ENCODE results near the gene DCXR. TPM values are rescaled to one million over a fixed set of nuclear protein-coding genes. Genes with fewer than 3 reads are reported as not detected.

DCXR gene
- total and polyA plus RNA-seq, 2 donors (not counting 1 experiment from before 2014, with no cell fraction given) = 63.9 to 143 TPM

GRCh38 chr17:82035488-82035887 lies 2.0 kb downstream of the DCXR start:
- no peak overlapping the region for H3K27ac ChIP-seq (ENCODE audit: low read length in 2 of 2)
- TF ChIP-seq EZH2 (IDR thresholded peaks at IDR 0.05; ENCODE audit: borderline replicate concordance, insufficient read depth, low read depth, low read length, poor library complexity, severe bottlenecking) (no peak), CTCF (IDR thresholded peaks at IDR 0.05) (no peak)
- ATAC-seq (ENCODE audit: low read depth) = no peak
- no peak overlapping the region for H2AFZ ChIP-seq (ENCODE audit: insufficient read depth, low read depth, low read length, poor library complexity, severe bottlenecking)
- Mint-ChIP-seq H3K4me3 (peak overlapping the region; percentile 90), H3K4me1 (peaks cover 25% of the 10 kb centered on the region), H3K27me3 (no peaks in the 10 kb centered on the region), H3K9me3 (ENCODE audit: insufficient read depth) (no peaks in the 10 kb centered on the region), H3K27ac (peak overlapping the region; percentile 7)
- H3K9me3 ChIP-seq (ENCODE audit: control extremely low read depth in 1 of 3, control insufficient read depth in 2 of 3, insufficient read depth in 1 of 3, low read length in 2 of 3) = peaks cover 0 to 7% (median 0%) of the 10 kb centered on the region in 3 donors
- peaks cover 22 to 31% of the 10 kb centered on the region in 2 donors for H3K4me1 ChIP-seq (ENCODE audit: control insufficient read depth in 2 of 2, insufficient read depth in 2 of 2, low read length in 2 of 2)
- H3K27me3 ChIP-seq (replicated peaks in 1 of 4; ENCODE audit: control extremely low read depth in 1 of 4, control insufficient read depth in 3 of 4, insufficient read depth in 4 of 4, low read length in 3 of 4) = peaks cover 0 to 14% (median 3%) of the 10 kb centered on the region in 4 experiments
- CTCF ChIA-PET = interaction anchor here (0.8 to 1.7 kb wide), 2 partner anchors 14 to 76 kb away, joined by 3 to 13 read pairs; no protein-coding TSS in a partner anchor
- peaks cover 14% of the 10 kb centered on the region for H3K79me2 ChIP-seq (ENCODE audit: control insufficient read depth, insufficient read depth, low read length)
- no peak for DNase-seq
- H3K9ac ChIP-seq (ENCODE audit: low read length) = no peak overlapping the region
- intact Hi-C loops (cut with micrococcal nuclease) = loop anchor here (10.0 kb wide), 1 partner anchor 519 kb away; no protein-coding TSS in a partner anchor
- WGBS (ENCODE audit: insufficient coverage) = 100% methylated on average over 3 of the region's 8 CpGs
- no peak overlapping the region for H3K4me3 ChIP-seq (ENCODE audit: control extremely low read depth in 1 of 5, extremely low read depth in 1 of 5, insufficient read depth in 1 of 5, low read depth in 2 of 5, low read length in 4 of 5)
- no peak overlapping the region for H3K4me2 ChIP-seq (replicated peaks; ENCODE audit: low read depth, low read length, poor library complexity, severe bottlenecking)
- H4K20me1 ChIP-seq (ENCODE audit: control insufficient read depth, insufficient read depth, low read length, poor library complexity, severe bottlenecking) = peaks cover 32% of the 10 kb centered on the region
- H3K36me3 ChIP-seq (replicated peaks in 1 of 2; ENCODE audit: control extremely low read depth in 1 of 2, control insufficient read depth in 1 of 2, extremely low read depth in 1 of 2, insufficient read depth in 2 of 2, low read length in 1 of 2) = no peaks in the 10 kb centered on the region
- POLR2A ChIA-PET = no interaction called here

DNA sequence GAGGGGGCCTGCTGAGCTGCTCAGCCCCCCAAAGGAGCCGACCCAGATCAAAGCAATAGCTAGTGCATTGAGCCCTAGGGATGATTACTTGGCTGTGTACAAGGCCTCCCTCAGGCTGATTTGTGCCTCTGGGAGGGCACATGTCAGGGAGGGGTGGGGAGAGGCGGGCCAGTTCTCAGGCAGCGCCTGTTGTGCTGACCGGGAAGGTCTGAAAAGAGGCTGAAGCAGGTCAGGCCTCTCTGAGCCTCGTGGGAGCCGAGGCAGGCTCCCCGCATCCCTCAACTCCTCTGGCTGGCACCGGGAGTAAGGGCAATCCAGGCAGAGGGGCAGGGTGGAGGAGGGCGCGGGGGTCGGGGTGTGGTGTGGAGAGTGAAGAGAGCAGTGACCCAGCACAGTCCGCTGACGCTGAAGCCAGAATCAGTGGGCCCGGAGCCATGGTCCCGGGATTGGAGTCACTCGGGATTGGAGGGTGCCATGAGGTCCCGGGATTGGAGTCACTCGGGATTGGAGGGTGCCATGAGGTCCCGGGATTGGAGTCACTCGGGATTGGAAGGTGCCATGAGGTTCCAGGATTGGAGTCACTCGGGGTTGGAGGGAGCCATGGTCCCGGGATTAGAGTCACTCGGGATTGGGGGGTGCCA lies 3.0 kb downstream of the DCXR start:
- DNase-seq = no peak

More for the DNA sequence above, 3.0 kb downstream of the DCXR start:
- intact Hi-C loops (cut with micrococcal nuclease) = loop anchor here (10.0 kb wide), 1 partner anchor 520 kb away; no protein-coding TSS in a partner anchor
- peaks cover 0 to 23% (median 3%) of the 10 kb centered on the region in 4 experiments for H3K27me3 ChIP-seq (replicated peaks in 1 of 4; ENCODE audit: control extremely low read depth in 1 of 4, control insufficient read depth in 3 of 4, insufficient read depth in 4 of 4, low read length in 3 of 4)
- Mint-ChIP-seq H3K27me3 (no peaks in the 10 kb centered on the region), H3K4me3 (peak overlapping the region; percentile 90), H3K4me1 (peaks cover 33% of the 10 kb centered on the region), H3K9me3 (ENCODE audit: insufficient read depth) (no peaks in the 10 kb centered on the region), H3K27ac (no peak overlapping the region)
- peaks cover 31 to 40% of the 10 kb centered on the region in 2 donors for H3K4me1 ChIP-seq (ENCODE audit: control insufficient read depth in 2 of 2, insufficient read depth in 2 of 2, low read length in 2 of 2)
- H3K4me3 ChIP-seq (ENCODE audit: control extremely low read depth in 1 of 5, extremely low read depth in 1 of 5, insufficient read depth in 1 of 5, low read depth in 2 of 5, low read length in 4 of 5) = no peak overlapping the region
- 95% methylated on average over 23 of the region's 23 CpGs for WGBS (ENCODE audit: insufficient coverage)
- no peaks in the 10 kb centered on the region for H3K36me3 ChIP-seq (replicated peaks in 1 of 2; ENCODE audit: control extremely low read depth in 1 of 2, control insufficient read depth in 1 of 2, extremely low read depth in 1 of 2, insufficient read depth in 2 of 2, low read length in 1 of 2)
- TF ChIP-seq CTCF (IDR thresholded peaks at IDR 0.05) (no peak), EZH2 (IDR thresholded peaks at IDR 0.05; ENCODE audit: borderline replicate concordance, insufficient read depth, low read depth, low read length, poor library complexity, severe bottlenecking) (no peak)
- POLR2A ChIA-PET = no interaction called here
- H3K27ac ChIP-seq (ENCODE audit: low read length in 2 of 2) = no peak overlapping the region
- no peak overlapping the region for H3K9ac ChIP-seq (ENCODE audit: low read length)
- peaks cover 0 to 12% (median 0%) of the 10 kb centered on the region in 3 donors for H3K9me3 ChIP-seq (ENCODE audit: control extremely low read depth in 1 of 3, control insufficient read depth in 2 of 3, insufficient read depth in 1 of 3, low read length in 2 of 3)
- peaks cover 14% of the 10 kb centered on the region for H3K79me2 ChIP-seq (ENCODE audit: control insufficient read depth, insufficient read depth, low read length)
- no peak overlapping the region for H2AFZ ChIP-seq (ENCODE audit: insufficient read depth, low read depth, low read length, poor library complexity, severe bottlenecking)
- H4K20me1 ChIP-seq (ENCODE audit: control insufficient read depth, insufficient read depth, low read length, poor library complexity, severe bottlenecking) = peaks cover 42% of the 10 kb centered on the region
- H3K4me2 ChIP-seq (replicated peaks; ENCODE audit: low read depth, low read length, poor library complexity, severe bottlenecking) = no peak overlapping the region
- CTCF ChIA-PET = interaction anchor here (1.7 kb wide), 1 partner anchor 75 kb away, joined by 13 read pairs; no protein-coding TSS in a partner anchor
- ATAC-seq (ENCODE audit: low read depth) = no peak

Data from B cell (primary cell).